Esophagus muscularis mucosa (tissue), 4 donors: ENCODE data around the gene TADA3. TPM values are rescaled to one million over a fixed set of nuclear protein-coding genes. Genes with fewer than 3 reads are reported as not detected.

ENCODE experiments used
- DNase-seq: peaks from one replicate; pipeline ENCODE4 v3.0.0-alpha.2; 2017; ENCODE audit errors: extremely low spot score
- H3K27ac ChIP-seq, 4 donors: fragments of 200-600 bp; sonication (generic); replicated peaks in 1 of 4; 1 replicate in 3 of 4; 2 replicates in 1 of 4; pipeline ENCODE4 v1.5.1; 2016 to 2019; ENCODE audit warnings: mild to moderate bottlenecking in 1 of 4
- H3K27me3 ChIP-seq, 4 donors: fragments of 200-600 bp; sonication (generic); one replicate each; pipeline versions ENCODE4 v1.5.1 to v1.6.0; 2016 to 2019
- H3K36me3 ChIP-seq, 4 donors: fragments of 200-600 bp; sonication (generic); one replicate each; pipeline ENCODE4 v1.5.1; 2016 to 2019
- H3K4me1 ChIP-seq, 4 donors: fragments of 200-600 bp; sonication (generic); one replicate each; pipeline ENCODE4 v1.5.1; 2016 to 2019
- H3K4me3 ChIP-seq, 4 donors: fragments of 200-600 bp; sonication (generic); 1 replicate in 2 of 4; 2 replicates in 2 of 4; pipeline ENCODE4 v1.5.1; 2016 to 2019; ENCODE audit warnings: mild to moderate bottlenecking in 4 of 4, moderate library complexity in 1 of 4
- H3K9me3 ChIP-seq, 4 donors: fragments of 200-600 bp; sonication (generic); 1 replicate in 3 of 4; 2 replicates in 1 of 4; pipeline ENCODE4 v1.5.1; 2016 to 2019
- EP300 ChIP-seq: sonication (generic); formaldehyde crosslinking; IDR thresholded peaks from one replicate; pipeline ENCODE4 v1.6.1; 2017; ENCODE audit warnings: antibody characterized with exemption
- POLR2A ChIP-seq: fragments of 450-650 bp; IDR thresholded peaks from one replicate; pipeline ENCODE4 v1.6.1; 2017; ENCODE audit warnings: antibody characterized with exemption, moderate library complexity, mild to moderate bottlenecking, low read depth
- POLR2AphosphoS5 ChIP-seq, 2 donors: sonication (generic); formaldehyde crosslinking; IDR thresholded peaks; one replicate each; pipeline ENCODE4 v1.6.1; 2017; ENCODE audit warnings: antibody characterized with exemption in 2 of 2
- WGBS: methylation state at CpG from one replicate; pipeline ENCODE4 v1.1.5; 2018; 5-methylcytosine and 5-hydroxymethylcytosine counted together
- intact Hi-C: fragments of 100-400 bp; cut with DNase I; formaldehyde crosslinking; loops from one replicate; pipeline ENCODE4 v1.15.1; 2023
- total RNA-seq, 4 donors: library from RNA; depleted of rRNA; stranded (reverse); fragments of >200 nt; gene quantifications; one replicate each; pipeline versions ENCODE4 v1.1.0 to v1.2.1, GENCODE V29; 2016
- TF ChIP-seq, protein P1 (sequence below), 3 experiments: fragments of 200-600 bp in 2 of 3; fragments of 450-650 bp in 1 of 3; sonication (generic) in 2 of 3; IDR thresholded peaks; one replicate each; pipeline ENCODE4 v1.5.1; 2017 to 2019; ENCODE audit warnings: antibody characterized with exemption in 3 of 3, mild to moderate bottlenecking in 2 of 3, moderate library complexity in 1 of 3

TADA3 gene
- total RNA-seq, 4 donors from 2014 or later, result 64.4 to 80.9 (median 74.6) TPM

- Histone ChIP-seq H3K4me3 (no peak overlapping the region), H3K27ac (no peak overlapping the region), H3K9me3 (no peaks in the 10 kb centered on the region), H3K27me3 (no peaks in the 10 kb centered on the region), H3K36me3 (peaks cover 79 to 96% (median 89%) of the 10 kb centered on the region in 4 donors), H3K4me1 (peaks cover 4 to 11% (median 8%) of the 10 kb centered on the region in 4 donors)
- no peak for TF ChIP-seq POLR2AphosphoS5 (IDR thresholded peaks at IDR 0.05)
- TF ChIP-seq, protein P1, sequence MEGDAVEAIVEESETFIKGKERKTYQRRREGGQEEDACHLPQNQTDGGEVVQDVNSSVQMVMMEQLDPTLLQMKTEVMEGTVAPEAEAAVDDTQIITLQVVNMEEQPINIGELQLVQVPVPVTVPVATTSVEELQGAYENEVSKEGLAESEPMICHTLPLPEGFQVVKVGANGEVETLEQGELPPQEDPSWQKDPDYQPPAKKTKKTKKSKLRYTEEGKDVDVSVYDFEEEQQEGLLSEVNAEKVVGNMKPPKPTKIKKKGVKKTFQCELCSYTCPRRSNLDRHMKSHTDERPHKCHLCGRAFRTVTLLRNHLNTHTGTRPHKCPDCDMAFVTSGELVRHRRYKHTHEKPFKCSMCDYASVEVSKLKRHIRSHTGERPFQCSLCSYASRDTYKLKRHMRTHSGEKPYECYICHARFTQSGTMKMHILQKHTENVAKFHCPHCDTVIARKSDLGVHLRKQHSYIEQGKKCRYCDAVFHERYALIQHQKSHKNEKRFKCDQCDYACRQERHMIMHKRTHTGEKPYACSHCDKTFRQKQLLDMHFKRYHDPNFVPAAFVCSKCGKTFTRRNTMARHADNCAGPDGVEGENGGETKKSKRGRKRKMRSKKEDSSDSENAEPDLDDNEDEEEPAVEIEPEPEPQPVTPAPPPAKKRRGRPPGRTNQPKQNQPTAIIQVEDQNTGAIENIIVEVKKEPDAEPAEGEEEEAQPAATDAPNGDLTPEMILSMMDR (IDR thresholded peaks at IDR 0.05), result no peak
- no peak for TF ChIP-seq EP300
- TF ChIP-seq POLR2A, result no peak
- DNase-seq, result no peak
- 97% methylated on average over 6 of the region's 13 CpGs for WGBS
- intact Hi-C loops, result no loop called here
These were observed 48.1 kb downstream of the TADA3 start for GRCh38 chr3:9744162-9744561.

DNA sequence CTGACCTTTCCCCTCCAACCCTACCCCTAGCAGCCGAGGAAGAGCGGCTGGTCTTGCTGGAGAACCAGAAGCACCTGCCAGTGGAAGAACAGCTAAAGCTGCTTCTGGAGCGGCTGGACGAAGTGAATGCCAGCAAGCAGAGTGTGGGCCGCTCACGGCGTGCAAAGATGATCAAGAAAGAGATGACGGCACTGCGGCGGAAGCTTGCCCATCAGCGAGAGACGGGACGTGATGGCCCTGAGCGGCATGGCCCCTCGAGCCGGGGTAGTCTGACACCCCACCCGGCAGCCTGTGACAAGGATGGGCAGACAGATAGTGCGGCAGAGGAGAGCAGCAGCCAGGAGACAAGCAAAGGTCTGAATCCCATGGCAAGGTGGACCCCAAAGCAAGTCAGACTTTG is 48.7 kb downstream of the TADA3 start:
- no peak for DNase-seq
- Histone ChIP-seq H3K27ac (no peak overlapping the region), H3K27me3 (no peaks in the 10 kb centered on the region), H3K36me3 (peaks cover 85 to 100% (median 95%) of the 10 kb centered on the region in 4 donors), H3K9me3 (no peaks in the 10 kb centered on the region), H3K4me1 (peaks cover 0 to 5% (median 2%) of the 10 kb centered on the region in 4 donors), H3K4me3 (no peak overlapping the region)
- WGBS, result 91% methylated on average over 18 of the region's 18 CpGs
- TF ChIP-seq, protein P1 (IDR thresholded peaks at IDR 0.05), result no peak
- TF ChIP-seq POLR2A, result no peak
- no peak for TF ChIP-seq EP300
- no peak for TF ChIP-seq POLR2AphosphoS5 (IDR thresholded peaks at IDR 0.05)
- intact Hi-C loops, result no loop called here

DNA sequence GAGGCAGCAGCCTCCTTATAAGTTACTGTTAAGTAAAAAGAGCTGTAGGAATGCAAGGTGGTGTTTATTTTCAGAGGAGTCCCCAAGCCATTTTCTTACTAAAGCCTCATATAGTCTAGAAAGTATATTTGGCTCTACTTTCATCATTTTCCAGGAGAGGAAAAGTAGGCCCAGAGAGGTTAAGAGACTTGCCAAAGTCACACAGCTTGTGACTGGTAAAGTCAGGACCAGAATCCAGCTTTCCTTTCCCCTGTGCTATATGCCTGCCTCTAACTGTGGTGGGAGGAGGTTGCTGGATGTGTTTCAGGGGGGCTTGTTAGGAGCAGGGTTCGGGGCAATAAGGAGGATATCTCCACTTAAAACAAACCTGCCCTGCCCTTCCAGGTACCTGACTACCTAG is 49.7 kb downstream of the TADA3 start:
- peaks cover 0 to 3% (median 0%) of the 10 kb centered on the region in 4 donors for H3K4me1 ChIP-seq
- no peaks in the 10 kb centered on the region for H3K27me3 ChIP-seq
- WGBS, result 100% methylated on average over 1 of the region's 1 CpG
- intact Hi-C loops, result no loop called here
- no peak for DNase-seq
- peaks cover 93 to 100% (median 100%) of the 10 kb centered on the region in 4 donors for H3K36me3 ChIP-seq
- TF ChIP-seq EP300 (no peak), POLR2A (no peak), POLR2AphosphoS5 (IDR thresholded peaks at IDR 0.05) (no peak)
- TF ChIP-seq, protein P1 (IDR thresholded peaks at IDR 0.05), result no peak
- H3K9me3 ChIP-seq, result no peaks in the 10 kb centered on the region
- H3K4me3 ChIP-seq, result no peak overlapping the region
- no peak overlapping the region for H3K27ac ChIP-seq

DNA sequence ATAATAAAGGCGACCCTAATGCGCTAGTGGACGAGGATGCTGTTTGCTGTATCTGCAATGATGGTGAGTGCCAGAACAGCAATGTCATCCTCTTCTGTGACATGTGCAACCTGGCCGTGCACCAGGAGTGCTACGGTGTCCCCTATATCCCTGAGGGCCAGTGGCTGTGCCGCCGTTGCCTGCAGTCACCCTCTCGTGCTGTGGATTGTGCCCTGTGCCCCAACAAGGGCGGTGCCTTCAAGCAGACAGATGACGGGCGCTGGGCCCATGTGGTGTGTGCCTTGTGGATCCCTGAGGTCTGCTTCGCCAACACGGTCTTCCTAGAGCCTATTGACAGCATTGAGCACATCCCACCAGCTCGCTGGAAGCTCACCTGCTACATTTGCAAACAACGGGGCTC is 53.1 kb downstream of the TADA3 start:
- TF ChIP-seq, protein P1 (IDR thresholded peaks at IDR 0.05), result no peak
- TF ChIP-seq POLR2AphosphoS5 (IDR thresholded peaks at IDR 0.05), result no peak
- TF ChIP-seq POLR2A, result no peak
- no peak for TF ChIP-seq EP300
- no peak for DNase-seq
- no peaks in the 10 kb centered on the region for H3K9me3 ChIP-seq
- peaks cover 0 to 28% (median 15%) of the 10 kb centered on the region in 4 donors for H3K4me1 ChIP-seq
- no peak overlapping the region for H3K4me3 ChIP-seq
- no peak overlapping the region for H3K27ac ChIP-seq
- intact Hi-C loops, result no loop called here
- H3K27me3 ChIP-seq, result no peaks in the 10 kb centered on the region
- WGBS, result 88% methylated on average over 10 of the region's 15 CpGs
- peaks cover 86 to 100% (median 98%) of the 10 kb centered on the region in 4 donors for H3K36me3 ChIP-seq

- peaks cover 19 to 51% (median 34%) of the 10 kb centered on the region in 4 donors for H3K4me1 ChIP-seq
- no peak overlapping the region for H3K4me3 ChIP-seq
- TF ChIP-seq EP300 (no peak), POLR2A (no peak), POLR2AphosphoS5 (IDR thresholded peaks at IDR 0.05) (no peak)
- TF ChIP-seq, protein P1 (IDR thresholded peaks at IDR 0.05), result no peak
- no peaks in the 10 kb centered on the region for H3K27me3 ChIP-seq
- peaks cover 63 to 82% (median 78%) of the 10 kb centered on the region in 4 donors for H3K36me3 ChIP-seq
- no peak overlapping the region for H3K27ac ChIP-seq
- DNase-seq, result no peak
- 63% methylated on average over 2 of the region's 2 CpGs for WGBS
- intact Hi-C loops, result no loop called here
- H3K9me3 ChIP-seq, result no peaks in the 10 kb centered on the region
These were observed 55.4 kb downstream of the TADA3 start for GRCh38 chr3:9736831-9737230.
